Measurements from ENCODE around the gene C16orf54. TPM values are rescaled to one million over a fixed set of nuclear protein-coding genes. Genes with fewer than 3 reads are reported as not detected.
"Not testable (repeated sequence)": the region's sequence is repeated elsewhere in the genome, so short reads cannot be mapped to it uniquely, and the experiment has no call there.

The C16orf54 gene
- total RNA-seq, 1 experiment from 2014 or later = not detected

DNA sequence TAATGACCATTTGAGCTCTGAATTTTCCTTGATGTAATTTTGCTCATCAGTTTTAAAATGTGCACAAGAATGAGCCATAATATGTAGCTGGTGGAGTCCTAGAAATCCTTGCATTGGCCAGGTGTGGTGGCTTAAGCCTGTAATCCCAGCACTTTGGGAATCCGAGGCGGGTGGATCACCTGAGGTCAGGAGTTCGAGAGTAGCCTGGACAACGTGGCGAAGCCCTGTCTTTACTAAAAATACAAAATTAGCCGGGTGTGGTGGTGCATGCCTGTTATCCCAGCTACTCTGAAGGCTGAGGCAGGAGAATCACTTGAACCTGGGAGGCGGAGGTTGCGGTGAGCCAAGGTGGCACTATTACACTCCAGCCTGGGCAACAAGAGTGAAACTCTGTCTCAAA is 11.3 kb upstream of the C16orf54 start:
- not testable (repeated sequence) for H3K27me3 ChIP-seq; DNase-seq; H3K4me1 ChIP-seq; H3K27ac ChIP-seq; H3K9me3 ChIP-seq (replicated peaks); H3K4me3 ChIP-seq; H3K36me3 ChIP-seq

DNA sequence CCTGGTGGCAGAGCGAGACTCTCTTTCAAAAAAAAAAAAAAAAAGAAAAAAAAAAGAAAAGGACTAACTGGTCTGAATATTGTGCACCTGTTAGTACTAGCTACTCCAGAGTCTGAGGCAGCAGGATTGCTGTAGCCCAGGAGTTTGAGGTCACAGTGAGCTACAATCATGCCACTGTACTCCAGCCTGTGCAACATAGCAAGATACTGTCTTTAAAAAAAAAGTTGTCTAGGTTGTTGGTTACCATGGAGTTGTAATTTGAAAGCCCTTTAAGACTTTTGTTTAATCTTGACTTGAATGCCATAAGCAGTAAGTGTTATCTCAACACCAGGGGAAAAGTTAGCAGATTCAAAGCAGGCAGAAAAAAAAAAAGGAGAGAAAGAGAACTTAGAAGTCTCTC is 10.9 kb upstream of the C16orf54 start:
- Histone ChIP-seq H3K9me3 (replicated peaks) (no peaks in the 10 kb centered on the region), H3K4me3 (no peak overlapping the region), H3K27me3 (no peaks in the 10 kb centered on the region), H3K36me3 (no peaks in the 10 kb centered on the region), H3K4me1 (no peaks in the 10 kb centered on the region), H3K27ac (no peak overlapping the region)
- DNase-seq = no peak

GRCh38 chr16:29753516-29753915 is 7.7 kb upstream of the C16orf54 start:
- no peaks in the 10 kb centered on the region for H3K4me1 ChIP-seq
- no peaks in the 10 kb centered on the region for H3K27me3 ChIP-seq
- no peak for DNase-seq
- no peaks in the 10 kb centered on the region for H3K9me3 ChIP-seq (replicated peaks)
- no peak overlapping the region for H3K27ac ChIP-seq
- no peak overlapping the region for H3K4me3 ChIP-seq
- H3K36me3 ChIP-seq = no peaks in the 10 kb centered on the region

GRCh38 chr16:29748760-29749149 is 3.0 kb upstream of the C16orf54 start:
- not testable (repeated sequence) for H3K4me3 ChIP-seq; H3K36me3 ChIP-seq; H3K9me3 ChIP-seq (replicated peaks); H3K27ac ChIP-seq; H3K4me1 ChIP-seq; H3K27me3 ChIP-seq; DNase-seq

- H3K36me3 ChIP-seq = no peaks in the 10 kb centered on the region
- no peak overlapping the region for H3K27ac ChIP-seq
- H3K27me3 ChIP-seq = no peaks in the 10 kb centered on the region
- no peaks in the 10 kb centered on the region for H3K9me3 ChIP-seq (replicated peaks)
- no peak for DNase-seq
- no peaks in the 10 kb centered on the region for H3K4me1 ChIP-seq
- H3K4me3 ChIP-seq = no peak overlapping the region
These were observed 2.4 kb upstream of the C16orf54 start for GRCh38 chr16:29747947-29748759.

- H3K9me3 ChIP-seq (replicated peaks); DNase-seq; H3K36me3 ChIP-seq; H3K27me3 ChIP-seq; H3K4me1 ChIP-seq; H3K27ac ChIP-seq; H3K4me3 ChIP-seq: not testable (repeated sequence)
These were observed 728 bp upstream of the C16orf54 start for GRCh38 chr16:29746518-29746917.

DNA sequence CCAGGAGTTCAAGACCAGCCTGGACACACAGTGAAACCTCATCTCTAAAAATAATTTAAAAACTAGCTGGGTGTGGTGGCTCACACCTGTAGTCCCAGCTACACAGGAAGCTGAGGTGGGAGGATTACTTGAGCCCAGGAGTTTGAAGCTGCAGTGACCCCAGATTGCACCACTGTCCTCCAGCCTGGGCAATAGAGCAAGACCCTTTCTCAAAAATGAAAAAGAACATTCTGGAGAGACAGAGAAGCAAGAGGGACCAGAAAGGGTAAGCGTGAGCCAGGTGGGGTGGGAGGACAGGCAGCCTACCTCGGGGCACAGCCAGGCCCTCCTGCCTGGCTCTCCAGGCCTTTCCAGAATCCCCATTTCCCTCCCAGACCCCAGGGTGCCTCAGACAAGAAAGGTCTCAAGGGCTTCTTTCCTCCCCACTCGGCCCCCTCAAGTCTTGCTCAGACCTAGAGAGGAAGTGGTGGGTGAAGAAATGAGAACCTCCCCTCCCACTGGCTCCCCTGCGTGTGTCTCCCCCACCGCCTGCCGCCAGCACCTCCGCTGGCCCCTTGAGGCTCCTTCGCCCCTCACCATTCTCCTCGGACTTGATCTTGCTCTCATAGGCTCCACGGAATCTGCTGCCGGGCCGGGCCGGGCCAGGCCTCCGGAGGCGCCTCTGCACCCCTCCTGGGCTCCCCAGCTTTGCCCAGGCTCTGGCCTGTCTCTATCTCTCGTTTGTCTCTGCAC is 503 bp downstream of the C16orf54 start:
- Histone ChIP-seq H3K4me1 (no peaks in the 10 kb centered on the region), H3K36me3 (no peaks in the 10 kb centered on the region), H3K9me3 (replicated peaks) (no peaks in the 10 kb centered on the region), H3K27ac (no peak overlapping the region), H3K4me3 (no peak overlapping the region), H3K27me3 (no peaks in the 10 kb centered on the region)
- DNase-seq = no peak

- H3K9me3 ChIP-seq (replicated peaks) = no peaks in the 10 kb centered on the region
- no peaks in the 10 kb centered on the region for H3K36me3 ChIP-seq
- H3K4me1 ChIP-seq = no peaks in the 10 kb centered on the region
- no peak overlapping the region for H3K27ac ChIP-seq
- H3K27me3 ChIP-seq = no peaks in the 10 kb centered on the region
- H3K4me3 ChIP-seq = no peak overlapping the region
- no peak for DNase-seq
These were observed 1.2 kb downstream of the C16orf54 start for GRCh38 chr16:29744541-29745101.

DNA sequence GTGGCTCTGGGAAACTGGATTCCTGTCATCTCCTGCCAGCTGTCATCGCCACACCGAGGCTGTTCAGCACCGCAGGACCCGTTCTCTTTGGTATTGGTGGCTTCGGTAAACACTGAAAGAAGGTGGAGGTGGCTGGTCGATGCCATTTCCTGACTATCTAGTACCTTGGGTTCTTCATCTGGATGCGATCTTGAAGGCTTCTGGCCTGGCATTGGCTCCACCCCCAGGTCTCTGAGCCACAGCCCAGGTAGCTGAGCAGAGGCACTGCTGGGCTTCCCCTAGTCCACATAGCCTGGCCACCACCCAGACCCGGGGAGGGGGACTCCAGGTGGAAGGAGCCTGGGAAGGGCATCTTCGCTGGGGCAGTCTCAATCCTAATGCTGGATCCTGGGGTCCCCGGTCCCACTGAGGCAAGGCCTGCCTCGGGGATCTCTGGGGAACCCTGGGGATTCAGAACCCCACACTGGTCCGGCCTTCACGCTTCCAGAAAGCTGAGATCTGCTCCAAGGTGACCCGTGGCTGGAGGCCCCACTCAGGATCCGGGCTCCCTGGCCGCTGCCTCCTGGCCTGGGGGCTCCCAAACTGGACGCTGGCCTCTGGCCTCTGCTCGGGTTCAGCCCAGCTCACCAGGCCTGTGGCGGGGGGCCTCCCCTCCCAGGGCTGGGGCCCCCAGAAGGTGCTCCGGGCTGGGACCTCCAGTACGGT is 1.8 kb downstream of the C16orf54 start:
- no peak overlapping the region for H3K27ac ChIP-seq
- no peaks in the 10 kb centered on the region for H3K9me3 ChIP-seq (replicated peaks)
- no peaks in the 10 kb centered on the region for H3K4me1 ChIP-seq
- H3K36me3 ChIP-seq = no peaks in the 10 kb centered on the region
- H3K4me3 ChIP-seq = no peak overlapping the region
- no peak for DNase-seq
- H3K27me3 ChIP-seq = no peaks in the 10 kb centered on the region

- no peak overlapping the region for H3K27ac ChIP-seq
- no peak overlapping the region for H3K4me3 ChIP-seq
- H3K4me1 ChIP-seq = no peaks in the 10 kb centered on the region
- no peaks in the 10 kb centered on the region for H3K36me3 ChIP-seq
- H3K9me3 ChIP-seq (replicated peaks) = no peaks in the 10 kb centered on the region
- DNase-seq = no peak
- no peaks in the 10 kb centered on the region for H3K27me3 ChIP-seq
These were observed 2.3 kb downstream of the C16orf54 start for GRCh38 chr16:29743475-29743826.

DNA sequence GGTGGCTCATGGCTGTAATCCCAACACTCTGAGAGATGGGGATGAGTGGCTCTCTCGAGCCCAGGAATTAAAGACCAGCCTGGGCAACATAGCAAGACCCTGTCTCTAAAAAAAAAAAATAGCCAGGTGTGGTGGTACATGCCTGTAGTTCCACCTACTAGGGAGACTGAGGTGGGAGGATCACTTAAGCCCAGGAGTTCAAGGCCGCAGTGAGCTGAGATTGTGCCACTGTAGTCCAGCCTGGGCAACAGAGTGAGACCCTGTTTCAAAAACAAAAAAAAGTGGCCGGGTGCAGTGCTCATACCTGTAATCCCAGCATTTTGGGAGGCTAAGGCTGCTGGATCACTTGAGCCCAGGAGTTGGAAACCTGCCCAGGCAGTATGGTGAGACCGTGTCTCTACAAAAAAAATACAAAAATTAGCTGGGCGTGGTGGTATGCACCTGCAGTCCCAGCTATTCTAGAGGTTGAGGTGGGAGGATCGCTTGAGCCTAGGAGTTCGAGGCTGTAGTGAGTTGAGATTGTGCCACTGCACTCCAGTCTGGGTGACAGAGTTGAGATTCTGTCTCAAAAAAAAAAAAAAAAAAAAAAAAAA is 3.0 kb downstream of the C16orf54 start:
- H3K27ac ChIP-seq = no peak overlapping the region
- no peaks in the 10 kb centered on the region for H3K27me3 ChIP-seq
- no peak overlapping the region for H3K4me3 ChIP-seq
- H3K36me3 ChIP-seq = no peaks in the 10 kb centered on the region
- H3K9me3 ChIP-seq (replicated peaks) = no peaks in the 10 kb centered on the region
- H3K4me1 ChIP-seq = no peaks in the 10 kb centered on the region
- no peak for DNase-seq

DNA sequence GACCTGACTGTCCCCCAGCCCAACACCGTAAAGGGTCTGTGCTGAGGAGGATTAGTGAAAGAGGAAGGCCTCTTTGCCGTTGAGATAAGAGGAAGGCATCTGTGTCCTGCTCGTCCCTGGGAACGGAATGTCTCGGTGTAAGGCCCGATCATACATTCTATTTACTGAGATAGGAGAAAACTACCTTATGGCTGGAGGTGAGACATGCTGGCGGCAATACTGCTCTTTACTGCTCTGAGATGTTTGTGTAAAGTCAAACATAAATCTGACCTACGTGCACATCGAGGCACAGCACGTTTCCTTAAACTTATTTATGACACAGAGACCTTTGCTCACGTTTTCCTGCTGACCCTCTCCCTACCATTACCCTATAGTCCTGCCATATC is 5.2 kb downstream of the C16orf54 start:
- not testable (repeated sequence) for H3K4me1 ChIP-seq; DNase-seq; H3K36me3 ChIP-seq; H3K27me3 ChIP-seq; H3K9me3 ChIP-seq (replicated peaks); H3K4me3 ChIP-seq; H3K27ac ChIP-seq

GRCh38 chr16:29739927-29740629 is 5.7 kb downstream of the C16orf54 start:
- H3K27me3 ChIP-seq; H3K9me3 ChIP-seq (replicated peaks); H3K4me1 ChIP-seq; H3K4me3 ChIP-seq; H3K36me3 ChIP-seq; DNase-seq; H3K27ac ChIP-seq: not testable (repeated sequence)

- H3K9me3 ChIP-seq (replicated peaks) = no peaks in the 10 kb centered on the region
- no peaks in the 10 kb centered on the region for H3K4me1 ChIP-seq
- no peak overlapping the region for H3K4me3 ChIP-seq
- no peak overlapping the region for H3K27ac ChIP-seq
- H3K27me3 ChIP-seq = no peaks in the 10 kb centered on the region
- H3K36me3 ChIP-seq = no peaks in the 10 kb centered on the region
- DNase-seq = no peak
These were observed 7.3 kb downstream of the C16orf54 start for GRCh38 chr16:29738514-29738913.

All from SJCRH30 (cell line).